HT-29 (cell line): Measurements from ENCODE around the gene TMPRSS2. TPM values are rescaled to one million over a fixed set of nuclear protein-coding genes. Genes with fewer than 3 reads are reported as not detected.
"Not testable (repeated sequence)": the region's sequence is repeated elsewhere in the genome, so short reads cannot be mapped to it uniquely, and the experiment has no call there.

ENCODE experiments used
- DNase-seq: peaks from one replicate; pipeline ENCODE4 v3.0.0-alpha.2; 2015; ENCODE audit warnings: low spot score
- small RNA-seq: library from RNA; depleted of rRNA; stranded (forward); fragments of <200 nt; gene quantifications from one replicate; pipeline ENCODE3, GENCODE V24; 2014
- total RNA-seq: library from RNA; depleted of rRNA; stranded (reverse); fragments of >200 nt; shearing (Covaris generic); gene quantifications from 2 replicates; pipeline ENCODE4 v1.2.3, GENCODE V29; 2014; rRNA removed

Gene TMPRSS2
- total RNA-seq, 1 experiment from 2014 or later = 28.4 TPM

DNA sequence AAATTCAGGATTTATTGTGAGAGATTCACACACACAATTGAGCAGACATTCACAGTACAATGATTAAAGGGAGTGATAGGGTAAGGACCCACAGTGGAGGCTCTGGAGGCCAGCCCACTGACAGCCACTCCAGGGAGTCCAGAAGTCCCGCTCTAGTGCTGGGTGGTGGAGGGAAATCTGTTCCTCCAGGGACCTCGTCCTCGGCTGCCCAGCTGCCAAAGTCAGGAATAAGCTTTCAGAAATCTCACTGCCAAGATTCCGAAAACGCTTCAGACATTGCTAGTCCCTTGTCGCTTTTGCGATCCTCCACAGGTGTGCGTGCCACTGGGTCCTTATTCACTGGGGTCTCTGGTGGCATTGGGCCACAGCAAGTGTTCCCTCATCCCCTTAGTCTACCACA, 79.6 kb downstream of the TMPRSS2 start:
- no peak for DNase-seq

DNA sequence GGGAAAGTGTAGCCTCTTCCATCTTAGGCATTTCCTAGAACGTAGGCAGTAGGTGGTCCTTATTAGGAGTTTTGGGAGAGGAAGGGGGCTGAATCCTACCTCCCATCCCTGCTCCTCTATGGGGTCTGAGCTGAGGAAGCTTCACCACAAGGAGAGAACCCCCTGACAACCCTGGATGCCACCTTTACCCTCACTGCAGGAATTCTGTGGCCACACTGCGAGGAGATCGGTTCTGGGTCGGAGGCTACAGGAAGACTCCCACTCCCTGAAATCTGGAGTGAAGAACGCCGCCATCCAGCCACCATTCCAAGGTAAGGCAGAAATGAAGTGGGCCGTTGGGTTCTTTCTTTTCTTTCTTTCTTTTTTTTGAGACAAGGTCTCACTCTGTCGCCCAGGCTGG, 80.4 kb downstream of the TMPRSS2 start:
- DNase-seq = no peak

DNA sequence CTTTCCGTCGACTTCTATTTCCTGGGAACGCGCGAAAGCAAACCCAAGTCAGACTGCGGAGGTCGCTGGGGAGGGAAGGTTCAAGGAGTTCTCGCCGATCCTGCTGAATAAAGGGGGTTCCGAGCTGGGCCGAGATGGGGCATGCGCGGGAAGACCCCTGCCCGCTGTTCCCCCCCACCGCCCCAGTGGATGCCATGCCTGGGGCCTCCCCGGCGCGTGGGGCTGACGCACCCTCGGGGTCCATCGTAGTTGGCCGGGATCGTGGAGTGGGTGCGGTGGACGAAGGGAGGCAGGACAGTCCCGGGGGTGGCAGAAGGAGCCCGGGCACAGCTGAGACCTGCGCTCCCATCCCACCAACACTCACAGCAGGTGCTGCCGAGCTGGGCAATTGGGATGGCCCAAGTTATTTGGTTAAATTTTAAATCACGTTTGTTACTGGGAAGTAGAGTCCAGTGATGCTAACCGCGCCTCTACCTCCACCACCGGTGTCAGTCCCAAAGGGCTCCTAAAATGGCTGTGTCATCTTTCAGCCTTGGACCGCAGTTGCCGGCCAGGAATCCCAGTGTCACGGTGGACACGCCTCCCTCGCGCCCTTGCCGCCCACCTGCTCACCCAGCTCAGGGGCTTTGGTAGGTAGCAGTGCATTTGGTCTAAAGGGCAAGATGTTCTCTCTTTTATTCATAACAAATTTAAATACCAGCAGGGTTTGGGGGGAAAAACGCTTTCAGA, 81.1 kb downstream of the TMPRSS2 start:
- DNase-seq = no peak

DNA sequence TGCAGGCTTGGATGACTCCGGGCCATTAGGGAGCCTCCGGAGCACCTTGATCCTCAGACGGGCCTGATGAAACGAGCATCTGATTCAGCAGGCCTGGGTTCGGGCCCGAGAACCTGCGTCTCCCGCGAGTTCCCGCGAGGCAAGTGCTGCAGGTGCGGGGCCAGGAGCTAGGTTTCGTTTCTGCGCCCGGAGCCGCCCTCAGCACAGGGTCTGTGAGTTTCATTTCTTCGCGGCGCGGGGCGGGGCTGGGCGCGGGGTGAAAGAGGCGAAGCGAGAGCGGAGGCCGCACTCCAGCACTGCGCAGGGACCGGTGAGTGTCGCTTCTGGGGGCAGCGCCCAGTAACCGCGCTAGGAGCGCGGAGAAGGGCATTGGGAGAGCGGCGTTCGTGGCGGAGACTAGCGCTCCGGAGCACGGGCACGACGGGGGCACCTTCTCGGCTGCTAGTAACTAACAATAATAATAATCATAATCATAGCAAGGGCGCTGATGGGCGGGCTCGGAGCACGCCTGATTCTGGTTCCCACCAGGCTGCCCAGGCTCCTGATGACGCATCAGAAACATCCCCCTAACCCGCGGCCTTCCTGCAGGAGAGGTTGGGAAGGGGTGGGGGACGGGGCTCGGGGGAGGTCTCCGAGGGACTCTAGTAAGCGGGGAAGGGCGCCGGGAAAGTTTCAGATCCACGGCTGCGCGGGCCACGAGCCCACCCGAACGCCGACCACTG, 81.8 kb downstream of the TMPRSS2 start, which contains the start of gene MX1:
Gene MX1 (plus strand): TSS at position 286 of the 722 bp plus-strand sequence. CDS start 5,832 bp downstream, outside the sequence.
- peak; percentile 22 for DNase-seq

DNA sequence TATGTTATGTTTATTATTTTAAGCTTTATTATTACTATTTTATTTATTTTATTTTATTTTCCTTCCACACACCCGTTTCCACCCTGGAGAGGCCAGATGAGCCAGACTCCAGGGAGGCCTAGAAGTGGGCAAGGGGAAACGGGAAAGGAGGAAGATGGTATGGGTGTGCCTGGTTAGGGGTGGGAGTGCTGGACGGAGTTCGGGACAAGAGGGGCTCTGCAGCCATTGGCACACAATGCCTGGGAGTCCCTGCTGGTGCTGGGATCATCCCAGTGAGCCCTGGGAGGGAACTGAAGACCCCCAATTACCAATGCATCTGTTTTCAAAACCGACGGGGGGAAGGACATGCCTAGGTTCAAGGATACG, 82.4 kb downstream of the TMPRSS2 start:
- DNase-seq = no peak

DNA sequence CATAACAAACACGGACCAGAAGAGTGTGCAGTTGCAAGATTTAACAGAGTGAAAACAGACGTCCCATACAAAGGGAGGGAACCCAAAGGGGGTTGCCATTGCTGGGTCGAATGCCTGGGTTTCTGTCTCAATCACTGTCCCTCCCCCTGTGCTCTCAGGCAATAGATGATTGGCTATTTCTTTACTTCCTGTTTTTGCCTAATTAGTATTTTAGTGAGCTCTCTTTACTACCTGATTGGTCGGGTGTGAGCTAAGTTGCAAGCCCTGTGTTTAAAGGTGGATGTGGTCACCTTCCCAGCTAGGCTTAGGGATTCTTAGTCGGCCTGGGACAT, 84.7 kb downstream of the TMPRSS2 start:
- DNase-seq = not testable (repeated sequence)

DNA sequence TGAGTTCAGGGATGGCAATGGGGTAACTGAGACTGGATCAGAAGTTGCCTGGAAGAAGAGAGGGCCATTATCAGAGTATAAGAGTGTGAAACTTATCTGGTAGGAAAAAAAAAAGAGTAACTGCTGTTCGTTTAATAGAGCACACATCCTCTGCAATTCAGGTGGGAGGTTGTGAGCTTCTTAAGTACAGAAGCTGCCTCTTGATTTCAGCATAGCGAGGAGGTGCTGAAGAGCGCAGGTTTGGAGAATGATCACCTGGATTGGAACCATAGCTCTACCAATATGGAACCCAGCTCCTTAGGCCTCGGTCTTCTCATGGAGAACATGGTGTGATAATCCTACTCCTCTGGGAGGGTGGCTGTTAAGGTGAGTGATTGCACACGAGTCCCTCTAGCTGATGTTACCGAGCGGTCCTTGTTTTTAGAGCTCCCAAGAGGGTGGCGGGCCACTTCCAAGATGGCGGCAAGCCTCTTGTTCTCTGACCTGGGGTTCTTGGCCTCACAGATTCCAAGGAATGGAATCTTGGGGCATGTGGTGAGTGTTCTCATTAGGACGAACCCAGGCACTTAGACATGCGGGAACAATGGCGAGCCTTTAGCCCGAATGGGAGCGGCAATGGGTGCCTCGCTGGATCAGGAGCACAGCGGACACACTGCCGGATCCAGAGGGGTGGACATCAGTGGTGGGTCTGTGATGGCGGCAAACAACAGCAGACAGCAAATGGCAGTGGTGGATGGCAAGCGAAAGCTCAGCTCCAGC, 85.2 kb downstream of the TMPRSS2 start:
- DNase-seq = no peak

DNA sequence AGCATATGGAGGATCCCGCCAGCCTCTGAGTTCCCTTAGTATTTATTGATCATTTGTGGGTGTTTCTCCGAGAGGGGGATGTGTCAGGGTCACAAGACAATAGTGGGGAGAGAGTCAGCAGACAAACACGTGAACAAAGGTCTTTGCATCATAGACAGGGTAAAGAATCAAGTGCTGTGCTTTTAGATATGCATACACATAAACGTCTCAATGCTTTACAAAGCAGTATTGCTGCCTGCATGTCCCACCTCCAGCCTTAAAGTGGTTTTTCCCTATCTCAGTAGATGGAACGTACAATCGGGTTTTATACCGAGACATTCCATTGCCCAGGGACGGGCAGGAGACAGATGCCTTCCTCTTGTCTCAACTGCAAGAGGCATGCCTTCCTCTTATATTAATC, 87.0 kb downstream of the TMPRSS2 start:
- not testable (repeated sequence) for DNase-seq

DNA sequence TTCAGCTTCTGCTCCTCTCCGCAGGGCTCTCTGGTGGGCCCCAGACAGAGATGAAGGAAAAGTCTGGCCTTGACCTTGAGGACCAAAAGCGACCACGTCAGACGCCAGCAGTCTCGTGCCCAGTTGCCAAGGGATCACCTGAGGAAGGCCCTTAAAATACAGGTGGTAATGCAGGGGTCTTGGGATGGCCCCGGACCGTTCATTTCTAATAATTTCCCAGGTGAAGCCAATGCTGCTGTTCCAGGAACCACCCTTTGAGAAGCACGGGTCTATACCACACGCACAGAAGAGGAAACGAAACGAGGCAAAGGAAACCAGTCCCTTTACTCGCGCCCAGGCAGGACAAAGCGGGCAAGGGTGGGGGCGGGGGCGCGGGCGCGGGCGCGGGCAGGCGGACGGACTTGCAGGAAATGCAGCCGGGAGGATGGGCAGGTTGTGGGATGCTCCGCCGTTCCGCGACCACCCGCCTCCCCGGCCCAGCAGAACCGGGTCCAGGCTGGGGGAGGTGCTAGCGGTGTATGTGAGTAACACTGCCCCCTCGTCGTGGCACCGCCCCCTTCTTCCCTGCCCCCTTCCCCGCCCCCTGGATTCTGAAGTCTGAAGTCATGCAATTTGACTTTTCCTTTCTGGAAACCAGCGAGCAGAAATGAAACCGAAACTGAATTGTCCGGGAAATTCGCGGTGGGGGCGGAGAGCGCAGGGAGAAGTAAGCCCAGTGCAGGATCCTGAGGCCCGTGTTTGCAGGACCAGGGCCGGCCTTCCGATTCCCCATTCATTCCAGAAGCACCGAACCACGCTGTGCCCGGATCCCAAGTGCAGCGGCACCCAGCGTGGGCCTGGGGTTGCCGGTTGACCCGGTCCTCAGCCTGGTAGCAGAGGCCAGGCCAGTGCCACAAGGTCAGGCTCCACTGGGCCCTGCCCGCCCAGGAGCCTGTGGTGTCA, 87.8 kb downstream of the TMPRSS2 start:
- DNase-seq = peak; percentile 69

DNA sequence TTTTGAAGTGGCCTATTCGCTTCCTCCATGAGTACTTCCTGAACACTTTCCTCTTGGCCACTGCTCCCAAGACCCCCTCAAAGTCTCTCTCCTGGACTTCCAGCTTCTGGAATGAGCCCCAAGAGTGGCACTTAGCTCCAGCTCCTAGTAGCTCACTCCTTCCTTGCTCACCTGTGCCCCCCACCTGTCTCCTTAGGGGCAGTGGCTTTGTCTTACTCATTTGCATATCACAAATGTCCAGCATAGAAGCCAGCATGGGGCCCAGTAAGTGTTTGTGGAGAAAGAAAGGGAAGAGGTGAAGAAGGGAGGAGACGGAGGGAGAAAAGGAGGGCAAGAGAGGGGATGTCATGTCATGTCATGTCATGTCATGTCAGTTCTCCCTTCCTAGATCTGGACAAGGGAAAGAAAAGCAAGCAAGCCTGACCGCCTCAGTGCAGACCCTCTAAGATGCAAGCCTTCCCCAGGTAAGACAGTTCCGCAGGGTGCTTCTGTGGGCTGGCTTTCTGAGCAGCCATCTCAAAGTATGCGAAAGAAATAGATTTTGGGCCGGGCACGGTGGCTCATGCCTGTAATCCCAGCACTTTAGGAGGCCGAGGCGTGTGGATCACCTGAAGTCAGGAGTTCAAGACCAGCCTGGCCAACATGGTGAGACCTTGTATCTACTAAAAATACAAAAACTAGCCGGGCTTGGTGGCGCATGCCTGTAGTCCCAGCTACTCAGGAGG, 88.8 kb downstream of the TMPRSS2 start:
- no peak for DNase-seq

DNA sequence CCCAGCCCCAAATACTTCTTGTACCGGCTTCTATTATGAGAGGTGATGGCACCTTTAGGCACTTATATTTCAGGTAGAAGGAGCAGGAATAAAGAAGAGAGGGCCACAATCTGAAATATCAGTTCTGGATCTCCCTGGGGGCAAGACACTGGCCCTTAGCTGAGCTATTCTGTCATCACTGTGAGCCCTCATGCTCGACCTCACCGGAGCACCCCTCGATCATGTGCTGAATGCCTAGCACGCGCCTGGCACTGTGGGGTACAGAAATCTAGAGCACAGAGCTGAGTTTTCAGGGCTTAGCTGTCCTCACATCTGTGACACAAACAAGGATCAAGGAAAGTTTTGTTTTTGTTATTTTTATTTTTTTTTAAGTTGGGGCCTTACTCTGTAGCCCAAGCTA, 89.6 kb downstream of the TMPRSS2 start:
- no peak for DNase-seq

DNA sequence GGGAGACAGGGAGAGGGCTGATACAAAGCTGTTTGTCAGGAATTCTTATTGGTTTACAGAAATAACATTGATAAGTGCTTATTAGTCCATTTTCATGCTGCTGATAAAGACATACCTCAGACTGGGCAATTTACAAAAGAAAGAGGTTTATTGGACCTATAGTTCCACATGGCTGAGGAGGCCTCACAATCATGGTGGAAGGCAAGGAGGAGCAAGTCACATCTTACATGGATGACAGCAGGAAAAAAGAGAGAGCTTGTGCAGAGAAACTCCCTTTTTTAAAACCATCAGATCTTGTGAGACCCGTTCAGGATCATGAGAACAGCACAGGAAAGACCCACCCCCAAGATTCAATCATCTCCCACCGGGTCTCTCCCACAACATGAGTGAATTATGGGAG, 90.5 kb downstream of the TMPRSS2 start:
- not testable (repeated sequence) for DNase-seq

Small RNA genes within 50 kb of the gene (small RNA-seq; reads per million reads assigned to genes)
- not detected for gene RF00421

Other genes with a start within 250 kb of the TMPRSS2 start
- not detected in 2 replicates for gene FAM3B, start 191.4 kb downstream of the TMPRSS2 start, total RNA-seq
- gene MX2, start 146.1 kb downstream of the TMPRSS2 start, total RNA-seq = 1.9 and 3.4 TPM in 2 replicates
- gene MX1, start 81.9 kb downstream of the TMPRSS2 start, total RNA-seq = 18.0 and 30.6 TPM in 2 replicates